ENCODE measurements around the gene NOP56. TPM values are rescaled to one million over a fixed set of nuclear protein-coding genes. Genes with fewer than 3 reads are reported as not detected.

Gene NOP56
- total RNA-seq, 1 donor from 2014 or later = 288 TPM

- DNase-seq (ENCODE audit: low spot score) = no peak
- Histone ChIP-seq H3K79me2 (ENCODE audit: low read depth) (no peaks in the 10 kb centered on the region), H3K4me1 (peaks cover 6% of the 10 kb centered on the region), H2AFZ (replicated peaks) (no peak overlapping the region), H3K27me3 (peaks cover 99% of the 10 kb centered on the region), H3F3A (ENCODE audit: low read depth) (peaks cover 7% of the 10 kb centered on the region), H3K27ac (no peak overlapping the region), H4K20me1 (ENCODE audit: low read depth) (peaks cover 18% of the 10 kb centered on the region), H3K4me2 (no peak overlapping the region), H3K36me3 (no peaks in the 10 kb centered on the region), H3K4me3 (no peak overlapping the region), H3K9ac (no peak overlapping the region), H3K9me3 (ENCODE audit: low read depth) (no peaks in the 10 kb centered on the region)
- no peaks in the 10 kb centered on the region for H3K36me3 Mint-ChIP-seq
- no peak overlapping the region for H3K4me3 Mint-ChIP-seq
- no peak for TF ChIP-seq EZH2 (IDR thresholded peaks at IDR 0.05)
- TF ChIP-seq CTCF (IDR thresholded peaks at IDR 0.05) = no peak
- no peak for TF ChIP-seq EZH2phosphoT487 (IDR thresholded peaks at IDR 0.05)
- H3K27ac Mint-ChIP-seq = no peak overlapping the region
- peaks cover 31% of the 10 kb centered on the region for H3K27me3 Mint-ChIP-seq (ENCODE audit: insufficient read depth, low read depth)
- peaks cover 24% of the 10 kb centered on the region for H3K4me1 Mint-ChIP-seq
- H3K9me3 Mint-ChIP-seq = no peaks in the 10 kb centered on the region
These were observed 46.5 kb downstream of the NOP56 start for GRCh38 chr20:2698912-2699311.

GRCh38 chr20:2699775-2700413 is 47.5 kb downstream of the NOP56 start:
- H3K36me3 Mint-ChIP-seq = no peaks in the 10 kb centered on the region
- Histone ChIP-seq H3K9me3 (ENCODE audit: low read depth) (no peaks in the 10 kb centered on the region), H3K4me3 (no peak overlapping the region), H4K20me1 (ENCODE audit: low read depth) (peaks cover 8% of the 10 kb centered on the region), H3K4me1 (peaks cover 4% of the 10 kb centered on the region), H3K79me2 (ENCODE audit: low read depth) (no peaks in the 10 kb centered on the region), H3K27ac (no peak overlapping the region), H3K4me2 (no peak overlapping the region), H2AFZ (replicated peaks) (no peak overlapping the region), H3K9ac (no peak overlapping the region), H3K27me3 (peaks cover 99% of the 10 kb centered on the region), H3F3A (ENCODE audit: low read depth) (peaks cover 3% of the 10 kb centered on the region), H3K36me3 (no peaks in the 10 kb centered on the region)
- H3K27ac Mint-ChIP-seq = no peak overlapping the region
- no peak for DNase-seq (ENCODE audit: low spot score)
- H3K4me3 Mint-ChIP-seq = no peak overlapping the region
- peaks cover 21% of the 10 kb centered on the region for H3K27me3 Mint-ChIP-seq (ENCODE audit: insufficient read depth, low read depth)
- peaks cover 19% of the 10 kb centered on the region for H3K4me1 Mint-ChIP-seq
- no peaks in the 10 kb centered on the region for H3K9me3 Mint-ChIP-seq
- TF ChIP-seq CTCF (IDR thresholded peaks at IDR 0.05) = no peak
- TF ChIP-seq EZH2 (IDR thresholded peaks at IDR 0.05) = no peak
- no peak for TF ChIP-seq EZH2phosphoT487 (IDR thresholded peaks at IDR 0.05)

- no peaks in the 10 kb centered on the region for H3K79me2 ChIP-seq (ENCODE audit: low read depth)
- peaks cover 3% of the 10 kb centered on the region for H3K4me1 ChIP-seq
- H3K27me3 Mint-ChIP-seq (ENCODE audit: insufficient read depth, low read depth) = peaks cover 13% of the 10 kb centered on the region
- H3F3A ChIP-seq (ENCODE audit: low read depth) = peaks cover 3% of the 10 kb centered on the region
- no peak overlapping the region for H3K27ac ChIP-seq
- H3K4me3 Mint-ChIP-seq = no peak overlapping the region
- no peak overlapping the region for H3K4me3 ChIP-seq
- DNase-seq (ENCODE audit: low spot score) = no peak
- no peak for TF ChIP-seq CTCF (IDR thresholded peaks at IDR 0.05)
- no peak for TF ChIP-seq EZH2phosphoT487 (IDR thresholded peaks at IDR 0.05)
- TF ChIP-seq EZH2 (IDR thresholded peaks at IDR 0.05) = no peak
- H3K4me2 ChIP-seq = no peak overlapping the region
- peaks cover 99% of the 10 kb centered on the region for H3K27me3 ChIP-seq
- H3K27ac Mint-ChIP-seq = no peak overlapping the region
- H3K9me3 ChIP-seq (ENCODE audit: low read depth) = no peaks in the 10 kb centered on the region
- H2AFZ ChIP-seq (replicated peaks) = no peak overlapping the region
- no peaks in the 10 kb centered on the region for H3K36me3 ChIP-seq
- H3K36me3 Mint-ChIP-seq = no peaks in the 10 kb centered on the region
- H4K20me1 ChIP-seq (ENCODE audit: low read depth) = no peaks in the 10 kb centered on the region
- H3K9me3 Mint-ChIP-seq = no peaks in the 10 kb centered on the region
- no peak overlapping the region for H3K9ac ChIP-seq
- peaks cover 13% of the 10 kb centered on the region for H3K4me1 Mint-ChIP-seq
These were observed 48.6 kb downstream of the NOP56 start for GRCh38 chr20:2700913-2701620.
